Hepatic stellate cell (primary cell): ENCODE results near the gene BTG2.

ENCODE experiments used
- DNase-seq: peaks from one replicate; pipeline ENCODE4 v3.0.0; 2011; ENCODE audit warnings: low spot score

The BTG2 gene

GRCh38 chr1:203342192-203342940 lies 37.0 kb downstream of the BTG2 start:
- peak; percentile 69 for DNase-seq

GRCh38 chr1:203343956-203344754 lies 38.8 kb downstream of the BTG2 start:
- DNase-seq: no peak

- no peak for DNase-seq
Observed at GRCh38 chr1:203346060-203346768, 40.9 kb downstream of the BTG2 start.

- no peak for DNase-seq
Observed at GRCh38 chr1:203346769-203347102, 41.4 kb downstream of the BTG2 start.

- DNase-seq: no peak
Observed at GRCh38 chr1:203349166-203349565, 43.8 kb downstream of the BTG2 start.

- DNase-seq: no peak
Observed at GRCh38 chr1:203349773-203350524, 44.6 kb downstream of the BTG2 start.

GRCh38 chr1:203351037-203351625 lies 45.8 kb downstream of the BTG2 start, which contains the start of gene FMOD:
FMOD (minus strand) TSS chr1:203351122; CDS start chr1:203348270, 2,852 bp downstream.
- peak; percentile 69 for DNase-seq

GRCh38 chr1:203353486-203353885 lies 48.2 kb downstream of the BTG2 start:
- no peak for DNase-seq

GRCh38 chr1:203354246-203354645 lies 48.9 kb downstream of the BTG2 start:
- DNase-seq: peak; percentile 80

GRCh38 chr1:203359010-203359571 lies 53.8 kb downstream of the BTG2 start:
- DNase-seq: no peak
